ENCODE data around the gene STX4.

STX4 gene

DNA sequence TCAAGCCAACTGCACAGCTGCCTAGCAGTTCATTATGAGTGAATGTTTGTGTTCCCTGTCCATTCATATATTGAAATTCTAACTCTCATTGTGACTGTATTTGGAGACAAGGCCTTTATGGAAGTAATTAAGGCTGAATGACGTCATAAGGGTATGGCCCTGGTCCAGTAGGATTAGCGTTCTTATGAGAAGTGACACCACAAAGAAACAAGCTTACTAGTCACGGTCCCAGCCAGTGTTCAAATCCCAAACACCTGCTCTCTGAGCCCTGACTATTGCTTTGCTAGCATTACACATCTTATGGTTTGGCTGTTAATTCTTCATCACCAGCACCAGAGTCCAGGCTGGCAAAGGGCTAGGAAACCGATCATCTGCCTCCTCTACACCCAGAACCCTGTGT is 38.5 kb downstream of the STX4 start:
- DNase-seq: no peak

- peak; percentile 24 for DNase-seq
Measured at GRCh38 chr16:31072540-31073141, 39.3 kb downstream of the STX4 start.

DNA sequence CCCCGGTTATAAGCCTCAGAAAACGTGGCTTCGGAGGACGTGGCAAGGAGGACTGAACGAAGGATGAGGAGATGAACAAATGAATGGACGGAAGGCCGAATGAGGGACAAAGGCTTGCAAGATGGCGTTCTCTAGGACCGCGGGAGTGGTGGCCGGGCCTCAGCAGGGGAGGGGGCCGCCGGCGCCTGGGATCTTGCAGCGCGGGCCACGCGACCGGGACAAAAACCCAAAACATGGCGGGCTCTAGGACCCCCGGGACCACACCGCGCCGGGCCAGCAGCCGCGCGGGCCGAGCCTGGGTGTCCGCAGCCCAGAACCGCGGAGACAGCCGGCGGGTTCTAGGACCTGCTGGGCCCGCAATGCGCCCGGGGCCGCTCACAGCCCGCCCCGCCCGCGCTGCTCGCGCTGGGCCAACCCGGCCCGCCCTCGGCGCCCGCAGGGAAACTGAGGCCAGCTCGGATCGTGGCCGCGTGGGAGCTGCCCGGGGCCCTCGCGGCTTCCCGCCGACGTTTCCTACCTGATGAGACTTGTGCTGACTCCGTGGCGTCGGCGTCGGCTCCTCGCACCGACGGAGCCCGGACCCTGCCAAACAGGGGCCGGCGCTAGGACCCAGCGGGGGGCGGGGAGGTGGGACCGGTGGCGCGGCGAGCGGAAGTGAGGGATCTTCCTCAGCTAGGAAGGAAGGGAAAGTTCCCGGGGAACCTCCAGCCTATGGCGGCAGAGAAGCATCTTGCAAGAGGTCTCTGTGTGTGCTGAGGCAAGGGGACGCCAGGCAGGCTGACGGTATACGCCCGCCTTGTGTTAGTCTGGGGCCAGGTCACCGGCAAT is 40.0 kb downstream of the STX4 start:
- peak; percentile 90 for DNase-seq

DNA sequence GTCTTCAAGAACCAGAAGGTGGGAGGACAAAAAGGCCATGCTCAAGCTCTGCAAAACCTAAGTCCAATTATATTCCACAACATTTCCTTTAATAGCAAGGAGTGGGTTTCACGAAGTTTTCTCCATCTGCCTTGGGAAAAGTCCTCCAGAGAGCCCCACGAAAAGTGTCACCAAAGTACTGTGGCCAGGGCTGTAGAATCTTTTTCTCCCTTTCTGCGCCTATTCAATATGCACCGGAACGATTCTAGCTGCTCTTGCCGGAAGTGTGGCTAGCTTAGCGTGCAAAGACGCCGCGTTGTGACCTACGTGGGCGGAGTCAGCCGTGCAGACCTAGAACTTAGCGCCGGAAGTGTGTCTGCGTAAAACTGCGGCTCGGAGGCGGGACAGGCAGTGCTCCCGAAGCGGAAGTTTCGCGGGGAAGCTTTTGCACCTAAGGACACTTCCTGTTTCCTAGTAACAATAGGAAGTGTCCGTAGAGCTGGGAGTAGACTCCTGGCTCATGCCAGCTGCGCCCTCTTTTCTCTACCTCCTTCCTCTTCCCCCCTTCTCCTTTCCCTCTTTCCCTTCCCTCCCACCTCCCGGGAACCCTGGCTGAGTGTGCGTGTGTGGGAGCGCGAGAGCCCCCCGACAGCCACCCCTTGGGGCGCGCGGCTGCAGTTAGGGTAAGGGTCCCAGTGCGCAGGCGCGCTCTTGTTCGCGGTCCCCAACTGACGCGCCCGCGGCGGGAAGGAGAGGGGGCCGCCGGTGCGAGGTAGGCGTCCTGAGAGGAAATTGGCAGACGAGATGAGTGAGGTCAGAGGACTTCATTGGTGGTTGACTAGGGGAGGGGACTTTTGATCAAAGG is 40.8 kb downstream of the STX4 start, which contains the start of the genes ZNF646 and ZNF668:
ZNF646 (plus strand) TSS at position 453 of the 844 bp plus-strand sequence. CDS start 1,903 bp downstream, outside the sequence.
ZNF668 (minus strand) TSS at position 271 of the 844 bp plus-strand sequence. CDS start 9,781 bp downstream, outside the sequence.
- peak; percentile 96 for DNase-seq

DNA sequence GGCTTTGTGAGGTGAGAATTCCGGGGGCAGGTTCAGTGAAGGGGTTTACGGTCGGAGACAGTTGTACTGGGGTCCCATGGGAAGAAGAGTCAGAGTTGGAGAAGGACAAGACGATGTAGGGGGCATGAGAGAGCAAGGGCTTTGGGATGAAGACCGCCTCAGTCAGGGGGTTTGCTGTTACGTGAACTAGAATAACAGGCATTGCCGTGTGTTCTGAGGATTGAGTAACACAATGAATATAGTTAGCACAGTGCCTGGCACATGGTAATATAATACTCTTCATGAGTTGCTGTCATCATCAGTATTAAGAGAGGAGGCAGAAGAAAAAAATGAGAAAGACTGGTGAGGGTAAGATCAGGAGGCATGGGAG is 41.4 kb downstream of the STX4 start:
- DNase-seq: no peak

- no peak for DNase-seq
Measured at GRCh38 chr16:31076319-31076718, 43.0 kb downstream of the STX4 start.

DNA sequence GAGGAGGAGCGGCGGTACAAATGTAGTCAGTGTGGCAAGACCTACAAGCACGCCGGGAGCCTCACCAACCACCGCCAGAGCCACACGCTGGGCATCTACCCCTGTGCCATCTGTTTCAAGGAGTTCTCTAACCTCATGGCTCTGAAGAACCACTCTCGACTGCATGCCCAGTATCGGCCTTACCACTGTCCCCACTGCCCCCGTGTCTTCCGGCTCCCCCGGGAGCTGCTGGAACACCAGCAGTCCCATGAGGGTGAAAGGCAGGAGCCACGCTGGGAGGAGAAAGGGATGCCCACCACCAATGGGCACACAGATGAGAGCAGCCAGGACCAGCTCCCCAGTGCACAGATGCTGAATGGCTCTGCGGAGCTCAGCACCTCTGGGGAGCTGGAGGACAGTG is 43.7 kb downstream of the STX4 start:
- no peak for DNase-seq

- DNase-seq: no peak
Measured at GRCh38 chr16:31077592-31078396, 44.4 kb downstream of the STX4 start.

GRCh38 chr16:31078597-31079341 is 45.4 kb downstream of the STX4 start:
- no peak for DNase-seq

GRCh38 chr16:31079342-31079944 is 46.1 kb downstream of the STX4 start:
- DNase-seq: no peak

DNA sequence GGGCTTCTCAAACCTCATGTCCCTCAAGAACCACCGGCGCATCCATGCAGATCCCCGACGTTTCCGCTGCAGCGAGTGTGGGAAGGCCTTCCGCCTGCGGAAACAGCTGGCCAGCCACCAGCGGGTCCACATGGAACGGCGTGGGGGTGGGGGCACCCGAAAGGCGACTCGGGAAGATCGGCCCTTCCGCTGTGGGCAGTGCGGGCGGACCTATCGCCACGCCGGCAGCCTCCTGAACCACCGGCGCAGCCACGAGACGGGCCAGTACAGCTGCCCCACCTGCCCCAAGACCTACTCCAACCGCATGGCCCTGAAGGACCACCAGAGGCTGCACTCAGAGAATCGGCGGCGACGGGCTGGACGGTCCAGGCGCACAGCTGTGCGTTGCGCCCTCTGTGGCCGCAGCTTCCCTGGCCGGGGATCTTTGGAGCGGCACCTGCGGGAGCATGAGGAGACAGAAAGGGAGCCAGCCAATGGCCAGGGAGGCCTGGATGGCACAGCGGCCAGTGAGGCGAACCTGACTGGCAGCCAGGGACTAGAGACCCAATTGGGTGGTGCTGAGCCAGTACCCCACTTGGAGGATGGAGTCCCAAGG is 46.8 kb downstream of the STX4 start:
- no peak for DNase-seq

DNA sequence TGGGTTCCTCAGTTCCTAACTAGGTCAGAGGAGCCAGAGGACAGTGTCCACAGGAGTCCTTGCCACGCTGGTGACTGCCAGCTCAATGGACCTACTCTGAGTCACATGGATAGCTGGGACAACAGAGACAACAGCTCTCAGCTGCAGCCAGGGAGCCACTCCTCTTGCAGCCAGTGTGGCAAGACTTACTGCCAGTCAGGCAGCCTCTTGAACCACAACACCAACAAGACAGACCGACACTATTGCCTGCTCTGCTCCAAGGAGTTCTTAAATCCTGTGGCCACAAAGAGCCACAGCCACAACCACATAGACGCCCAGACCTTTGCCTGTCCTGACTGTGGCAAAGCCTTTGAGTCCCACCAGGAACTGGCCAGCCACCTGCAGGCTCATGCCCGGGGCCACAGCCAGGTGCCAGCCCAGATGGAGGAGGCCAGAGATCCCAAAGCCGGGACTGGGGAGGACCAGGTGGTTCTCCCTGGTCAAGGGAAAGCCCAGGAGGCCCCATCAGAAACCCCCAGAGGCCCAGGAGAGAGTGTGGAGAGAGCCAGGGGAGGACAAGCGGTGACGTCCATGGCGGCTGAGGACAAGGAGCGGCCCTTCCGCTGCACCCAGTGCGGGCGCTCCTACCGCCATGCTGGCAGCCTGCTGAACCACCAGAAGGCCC is 47.5 kb downstream of the STX4 start:
- no peak for DNase-seq

DNA sequence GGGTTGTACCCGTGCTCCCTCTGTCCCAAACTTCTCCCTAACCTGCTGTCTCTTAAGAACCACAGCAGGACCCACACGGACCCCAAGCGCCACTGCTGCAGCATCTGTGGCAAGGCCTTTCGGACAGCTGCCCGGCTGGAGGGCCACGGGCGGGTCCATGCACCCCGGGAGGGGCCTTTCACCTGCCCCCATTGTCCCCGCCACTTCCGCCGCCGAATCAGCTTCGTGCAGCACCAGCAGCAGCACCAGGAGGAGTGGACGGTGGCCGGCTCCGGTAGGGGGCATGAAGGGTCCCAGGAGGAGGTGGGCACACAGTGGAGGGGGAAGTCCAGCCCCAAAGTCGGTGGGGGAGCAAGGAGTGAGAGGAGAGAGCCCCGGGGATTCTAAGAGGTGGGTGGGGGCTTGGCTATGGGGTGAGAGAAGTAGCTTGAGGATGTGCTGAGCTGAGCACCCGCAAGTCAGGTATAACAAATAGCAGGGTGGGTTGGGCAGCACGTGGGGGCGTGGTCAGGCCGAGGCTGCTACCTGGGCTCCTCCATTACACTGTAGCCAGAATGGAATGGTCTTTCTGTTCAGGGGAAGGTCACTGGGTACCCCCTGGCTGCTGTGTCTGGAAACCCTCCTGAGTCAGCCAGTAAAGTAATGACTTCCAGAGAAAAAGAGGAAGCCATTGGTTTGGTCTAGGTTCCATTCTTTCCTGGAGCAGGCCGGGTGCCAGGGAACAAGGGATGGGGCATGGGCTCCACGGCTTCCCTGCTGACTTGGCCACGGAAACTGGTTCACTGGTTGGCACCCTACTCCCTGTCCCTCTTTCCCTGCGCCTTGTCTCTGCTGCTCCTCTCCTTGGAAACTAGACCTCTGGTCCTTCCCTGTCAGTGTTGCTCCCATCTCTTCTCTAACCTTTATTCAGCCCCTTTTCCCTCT is 48.3 kb downstream of the STX4 start:
- DNase-seq: no peak

DNA sequence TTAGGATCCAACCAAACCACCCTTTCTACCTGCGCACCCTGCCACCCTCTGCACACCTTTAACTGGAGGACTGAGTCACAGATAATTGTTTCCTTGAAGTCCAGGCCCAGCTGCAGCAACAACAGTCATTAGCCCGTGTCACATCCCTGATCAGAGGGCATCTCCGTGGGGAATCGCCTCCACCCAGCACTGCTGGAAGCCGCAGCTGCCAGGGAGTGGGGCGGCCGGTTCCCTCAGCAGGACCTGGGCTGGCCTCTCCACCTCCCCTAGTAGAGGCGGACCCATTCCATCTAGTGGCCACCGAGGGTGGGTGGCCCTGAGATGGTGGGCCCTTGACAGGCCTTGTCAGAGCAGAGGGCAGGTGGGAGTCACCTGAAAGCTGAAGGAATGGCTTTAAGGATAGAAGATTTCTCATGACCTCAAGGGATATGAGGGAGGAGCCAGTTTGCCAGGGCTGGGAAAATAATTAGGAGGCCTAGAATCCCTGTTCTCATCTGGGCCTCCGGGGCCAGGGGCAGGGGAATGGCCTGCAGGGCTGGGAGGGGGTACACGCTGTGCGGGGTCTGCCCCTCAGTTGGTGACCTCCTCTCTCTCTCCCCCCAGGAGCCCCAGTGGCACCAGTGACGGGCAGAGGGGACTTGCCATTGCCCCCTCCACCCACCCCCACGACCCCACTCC is 49.1 kb downstream of the STX4 start:
- DNase-seq: no peak

DNA sequence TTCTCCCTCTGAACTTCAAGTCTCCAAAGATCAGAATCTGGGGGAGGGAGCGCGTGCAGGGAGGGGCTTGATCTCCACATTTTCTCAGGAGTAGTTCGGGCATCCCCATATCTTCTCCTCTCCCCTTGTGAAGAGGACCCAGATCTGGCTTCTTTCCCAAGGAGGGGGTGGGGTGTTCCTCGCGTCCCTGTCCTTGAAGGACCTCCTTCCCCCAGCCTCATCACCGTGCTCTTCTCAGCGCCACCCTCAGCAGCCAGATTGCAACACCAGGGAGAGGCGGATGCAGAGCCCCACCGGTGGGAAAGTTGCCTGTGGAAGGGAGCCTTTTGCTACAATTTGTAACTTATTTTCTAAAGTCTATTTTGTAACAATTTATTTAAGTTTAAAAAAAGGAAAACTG is 49.7 kb downstream of the STX4 start:
- no peak for DNase-seq

DNA sequence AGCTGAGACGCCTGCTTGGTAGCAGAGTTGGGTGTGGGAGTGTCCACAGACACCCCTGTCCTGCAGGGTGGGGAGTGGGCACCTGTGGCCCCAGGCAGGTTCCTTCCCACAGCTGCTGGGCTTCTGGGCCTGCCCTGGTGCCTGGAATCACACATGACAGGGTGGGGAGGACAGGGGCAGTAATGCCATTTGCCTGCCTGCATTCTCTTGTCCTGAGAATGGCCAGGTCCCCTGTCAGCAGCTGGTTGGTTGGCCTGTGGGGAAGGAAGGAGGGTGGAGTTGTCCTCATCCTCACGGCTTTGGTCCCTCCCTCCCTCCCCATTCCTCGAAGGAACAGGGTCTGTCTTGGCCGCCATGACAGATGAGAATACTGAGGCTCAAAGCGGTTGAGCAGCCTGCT is 50.2 kb downstream of the STX4 start:
- no peak for DNase-seq

DNA sequence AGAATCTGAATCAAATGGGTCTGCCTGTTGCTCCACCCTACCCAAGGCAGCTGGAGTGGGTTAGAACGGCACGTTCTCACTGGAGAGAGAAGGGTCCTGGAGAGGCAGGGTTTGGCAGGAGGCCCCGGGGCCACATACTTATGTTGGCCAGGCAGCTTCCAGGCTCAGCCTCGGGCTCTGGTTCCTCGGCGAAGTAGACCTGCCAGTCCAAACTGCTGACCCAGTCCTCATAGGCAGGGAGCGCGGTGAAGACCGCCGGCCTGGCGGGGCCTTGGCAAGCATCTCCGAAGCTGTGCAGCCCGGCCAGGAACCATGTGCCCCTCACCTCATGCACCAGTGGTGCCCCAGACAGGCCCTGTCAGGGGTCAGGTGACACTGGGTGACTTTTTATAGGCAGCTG is 50.6 kb downstream of the STX4 start:
- no peak for DNase-seq

- no peak for DNase-seq
Measured at GRCh38 chr16:31084584-31085302, 51.4 kb downstream of the STX4 start.

Measured in stimulated activated CD4-positive, alpha-beta T cell treated with anti-CD3 and anti-CD28 coated beads, Interleukin-4, amount 100 ng/mL, for 1 hour (primary cell).